ENCODE measurements around the gene ST6GAL1.
"Not testable (repeated sequence)": the region's sequence is repeated elsewhere in the genome, so short reads cannot be mapped to it uniquely, and the experiment has no call there.

Gene ST6GAL1

GRCh38 chr3:187025254-187025655 is 94.9 kb downstream of the ST6GAL1 start:
- no peak for DNase-seq

- no peak for DNase-seq
Observed at GRCh38 chr3:187025656-187026316, 95.5 kb downstream of the ST6GAL1 start.

- DNase-seq = no peak
Observed at GRCh38 chr3:187026317-187026670, 96.0 kb downstream of the ST6GAL1 start.

GRCh38 chr3:187027531-187028278 is 97.4 kb downstream of the ST6GAL1 start:
- no peak for DNase-seq

- no peak for DNase-seq
Observed at GRCh38 chr3:187031934-187032333, 101.6 kb downstream of the ST6GAL1 start.

GRCh38 chr3:187036394-187036793 is 106.1 kb downstream of the ST6GAL1 start:
- DNase-seq = no peak

GRCh38 chr3:187039100-187039722 is 108.9 kb downstream of the ST6GAL1 start:
- no peak for DNase-seq

- DNase-seq = no peak
Observed at GRCh38 chr3:187039723-187040414, 109.5 kb downstream of the ST6GAL1 start.

- no peak for DNase-seq
Observed at GRCh38 chr3:187040516-187041361, 110.4 kb downstream of the ST6GAL1 start.

- DNase-seq = no peak
Observed at GRCh38 chr3:187041362-187042307, 111.3 kb downstream of the ST6GAL1 start.

GRCh38 chr3:187042346-187042745 is 112.0 kb downstream of the ST6GAL1 start:
- no peak for DNase-seq

GRCh38 chr3:187042874-187043458 is 112.6 kb downstream of the ST6GAL1 start:
- no peak for DNase-seq

GRCh38 chr3:187044206-187044605 is 113.9 kb downstream of the ST6GAL1 start:
- no peak for DNase-seq

- DNase-seq = no peak
Observed at GRCh38 chr3:187044867-187045552, 114.7 kb downstream of the ST6GAL1 start.

- no peak for DNase-seq
Observed at GRCh38 chr3:187046033-187046432, 115.7 kb downstream of the ST6GAL1 start.

GRCh38 chr3:187049462-187050101 is 119.3 kb downstream of the ST6GAL1 start:
- DNase-seq = no peak

- DNase-seq = no peak
Observed at GRCh38 chr3:187051066-187051465, 120.7 kb downstream of the ST6GAL1 start.

- DNase-seq = no peak
Observed at GRCh38 chr3:187051724-187052366, 121.5 kb downstream of the ST6GAL1 start.

- not testable (repeated sequence) for DNase-seq
Observed at GRCh38 chr3:187052427-187052826, 122.1 kb downstream of the ST6GAL1 start.
